ENCODE data around the gene ZNF610. TPM values are rescaled to one million over a fixed set of nuclear protein-coding genes. Genes with fewer than 3 reads are reported as not detected.
"Not testable (repeated sequence)": the region's sequence is repeated elsewhere in the genome, so short reads cannot be mapped to it uniquely, and the experiment has no call there.

Gene ZNF610
- 1 to 10 TPM; 3.3 to 3.9 TPM for total RNA-seq

GRCh38 chr19:52336117-52336790 lies at the start of gene ZNF610:
ZNF610 (plus strand) TSS chr19:52336243; CDS start chr19:52349173, 12,930 bp downstream.
- DNase-seq: peak; percentile 96
- POLR2A ChIA-PET: interaction anchor here (0.8 to 2.2 kb wide), 4 partner anchors 29 to 823 kb away, joined by 3 to 15 read pairs (median 3); partner anchors contain the start of genes ZNF347 and ZNF880
- peak; percentile 94 for ATAC-seq (ENCODE audit: low read depth)
- Mint-ChIP-seq H3K9me3 (peaks cover 19% of the 10 kb centered on the region), H3K36me3 (peaks cover 28% of the 10 kb centered on the region), H3K4me3 (peak within 1 kb of the TSS; percentile 91), H3K27me3 (no peaks in the 10 kb centered on the region), H3K27ac (peak within 1 kb of the TSS; percentile 95), H3K4me1 (peaks cover 11% of the 10 kb centered on the region)

DNA sequence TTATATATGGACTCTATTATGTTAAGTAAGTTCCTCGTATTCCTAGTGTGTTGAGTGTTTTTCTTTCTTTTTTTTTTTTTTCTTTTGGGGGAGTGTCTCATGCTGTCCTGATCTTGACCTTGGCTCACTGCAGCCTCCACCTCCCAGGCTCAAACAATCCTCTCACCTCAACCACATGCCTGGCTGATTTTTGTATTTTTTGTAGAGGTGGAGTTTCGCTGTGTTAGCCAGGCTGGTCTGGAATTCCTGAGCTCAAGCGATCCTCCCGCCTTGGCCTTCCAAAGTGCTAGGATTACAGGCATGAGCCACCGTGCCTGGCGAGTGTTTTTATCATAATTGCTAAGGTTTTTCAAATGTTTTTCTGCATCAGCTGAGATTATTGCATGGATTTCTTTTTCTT lies 49.8 kb upstream of the ZNF610 start:
- no peaks in the 10 kb centered on the region for H3K27me3 Mint-ChIP-seq
- ATAC-seq (ENCODE audit: low read depth): no peak

DNA sequence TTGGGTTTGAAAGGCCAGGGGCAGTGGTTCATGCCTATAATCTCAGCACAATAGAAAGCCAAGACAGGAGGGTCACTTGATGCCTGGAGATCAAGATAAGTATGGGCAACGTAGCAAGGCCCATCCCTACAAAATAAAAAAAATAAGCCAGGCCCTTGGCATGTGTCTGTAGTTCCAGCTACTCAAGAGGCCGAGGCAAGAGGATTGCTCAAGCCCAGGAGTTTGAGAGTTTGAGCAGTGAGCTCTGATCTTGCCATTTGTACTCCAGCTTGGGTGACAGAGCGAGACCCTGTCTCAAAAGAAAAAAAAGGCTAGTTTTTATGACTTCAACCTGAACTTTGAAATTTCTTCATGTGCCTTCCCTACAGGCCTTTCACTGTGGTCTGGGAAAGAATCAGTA lies 44.3 kb upstream of the ZNF610 start:
- Mint-ChIP-seq H3K9me3 (peaks cover 37% of the 10 kb centered on the region), H3K36me3 (peaks cover 65% of the 10 kb centered on the region), H3K4me3 (no peak overlapping the region), H3K4me1 (peaks cover 2% of the 10 kb centered on the region), H3K27me3 (no peaks in the 10 kb centered on the region), H3K27ac (no peak overlapping the region)
- POLR2A ChIA-PET: no interaction called here
- DNase-seq (no peak), ATAC-seq (ENCODE audit: low read depth) (no peak)

More for the DNA sequence above, 49.8 kb upstream of the ZNF610 start:
- Mint-ChIP-seq H3K36me3 (peaks cover 91% of the 10 kb centered on the region), H3K27ac (no peak overlapping the region), H3K4me3 (no peak overlapping the region), H3K9me3 (peaks cover 48% of the 10 kb centered on the region), H3K4me1 (no peaks in the 10 kb centered on the region)
- POLR2A ChIA-PET: no interaction called here
- no peak for DNase-seq

DNA sequence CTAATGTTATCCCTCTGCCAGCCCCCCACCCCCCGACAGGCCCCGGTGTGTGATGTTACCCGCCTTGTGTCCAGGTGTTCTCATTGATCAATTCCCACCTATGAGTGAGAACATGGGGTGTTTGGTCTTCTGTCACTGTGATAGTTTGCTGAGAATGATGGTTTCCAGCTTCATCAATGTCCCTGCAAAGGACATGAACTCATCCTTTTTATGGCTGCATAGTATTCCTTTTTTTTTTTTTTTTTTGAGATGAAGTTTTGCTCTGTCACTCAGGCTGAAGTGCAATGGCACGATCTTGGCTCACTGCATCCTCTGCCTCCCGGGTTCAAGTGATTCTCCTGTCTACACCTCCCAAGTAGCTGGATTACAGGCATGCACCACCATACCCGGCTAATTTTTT lies 43.1 kb upstream of the ZNF610 start:
- not testable (repeated sequence) for H3K27me3 Mint-ChIP-seq; H3K4me3 Mint-ChIP-seq; DNase-seq; ATAC-seq (ENCODE audit: low read depth); H3K27ac Mint-ChIP-seq
- H3K36me3 Mint-ChIP-seq: peaks cover 62% of the 10 kb centered on the region
- H3K9me3 Mint-ChIP-seq: peaks cover 36% of the 10 kb centered on the region
- POLR2A ChIA-PET: interaction anchor here (0.7 kb wide), 1 partner anchor 287 kb away, joined by 5 read pairs; no protein-coding TSS in a partner anchor
- peaks cover 10% of the 10 kb centered on the region for H3K4me1 Mint-ChIP-seq

DNA sequence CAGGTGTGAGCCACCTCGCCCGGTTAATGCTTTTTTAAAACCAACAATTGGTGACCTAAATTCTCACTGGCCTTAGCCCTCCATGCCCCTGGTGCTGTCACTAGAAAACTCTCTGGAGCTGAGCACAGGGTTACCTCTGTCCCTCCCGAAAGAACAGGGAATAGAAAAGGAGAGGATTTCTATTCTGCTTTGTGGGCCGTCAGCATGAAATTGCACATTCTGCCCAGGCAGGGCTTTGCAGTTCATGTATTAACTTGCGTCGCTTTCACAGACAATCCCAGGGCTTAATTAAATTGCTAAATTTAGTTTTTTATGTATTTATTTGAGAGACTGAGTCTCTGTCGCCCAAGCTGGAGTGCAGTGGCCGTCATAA lies 39.7 kb upstream of the ZNF610 start:
- ATAC-seq (ENCODE audit: low read depth) (no peak), DNase-seq (no peak)
- Mint-ChIP-seq H3K36me3 (peaks cover 68% of the 10 kb centered on the region), H3K4me1 (peaks cover 15% of the 10 kb centered on the region), H3K4me3 (peak overlapping the region; percentile 82), H3K27me3 (no peaks in the 10 kb centered on the region), H3K27ac (peak overlapping the region; percentile 74), H3K9me3 (peaks cover 37% of the 10 kb centered on the region)
- POLR2A ChIA-PET: interaction anchor here (0.6 to 1.3 kb wide), 4 partner anchors 14 to 666 kb away, joined by 3 to 7 read pairs (median 4); partner anchors contain the start of gene PPP2R1A

- no peaks in the 10 kb centered on the region for H3K27me3 Mint-ChIP-seq
- H3K36me3 Mint-ChIP-seq: peaks cover 68% of the 10 kb centered on the region
- peaks cover 15% of the 10 kb centered on the region for H3K4me1 Mint-ChIP-seq
- H3K4me3 Mint-ChIP-seq: peak within 1 kb of the TSS; percentile 88
- DNase-seq: peak; percentile 87
- POLR2A ChIA-PET: interaction anchor here (0.6 to 1.3 kb wide), 2 partner anchors 18 to 108 kb away, joined by 3 to 7 read pairs; partner anchors contain the start of gene PPP2R1A
- peak; percentile 95 for ATAC-seq (ENCODE audit: low read depth)
- H3K9me3 Mint-ChIP-seq: peaks cover 42% of the 10 kb centered on the region
- peak within 1 kb of the TSS; percentile 96 for H3K27ac Mint-ChIP-seq
These were observed 39.1 kb upstream of the ZNF610 start, which contains the start of gene ZNF480 for GRCh38 chr19:52296773-52297600. ZNF480 (plus strand) TSS chr19:52297169; CDS start chr19:52300413, 3,244 bp downstream.

- Mint-ChIP-seq H3K27me3 (no peaks in the 10 kb centered on the region), H3K36me3 (peaks cover 70% of the 10 kb centered on the region), H3K4me3 (peak overlapping the region; percentile 88), H3K9me3 (peaks cover 41% of the 10 kb centered on the region), H3K27ac (peak overlapping the region; percentile 96), H3K4me1 (peaks cover 15% of the 10 kb centered on the region)
- POLR2A ChIA-PET: interaction anchor here (0.6 kb wide), 1 partner anchor 79 kb away, joined by 4 read pairs; no protein-coding TSS in a partner anchor
- DNase-seq (no peak), ATAC-seq (ENCODE audit: low read depth) (no peak)
These were observed 38.3 kb upstream of the ZNF610 start for GRCh38 chr19:52297601-52298364.

DNA sequence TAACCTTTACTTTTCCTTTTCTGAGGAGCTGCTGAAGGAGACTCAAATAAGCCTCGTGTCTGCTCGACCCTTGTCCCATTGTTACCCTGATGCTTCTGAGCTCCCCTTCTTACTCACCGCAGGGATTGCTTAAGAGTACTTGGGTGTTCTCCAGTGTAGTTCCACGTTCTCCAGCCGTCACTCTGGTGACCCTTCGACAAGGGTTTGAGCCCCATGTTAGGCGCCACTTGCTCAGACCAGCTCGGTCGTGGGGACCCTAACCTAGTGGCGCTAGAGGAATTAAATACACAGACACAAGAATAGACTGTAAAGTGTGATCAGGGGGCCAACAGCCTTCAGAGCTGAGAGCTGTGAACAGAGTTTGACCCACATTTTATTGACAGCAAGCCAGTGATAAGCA lies 28.8 kb upstream of the ZNF610 start:
- Mint-ChIP-seq H3K27me3 (no peaks in the 10 kb centered on the region), H3K9me3 (peaks cover 44% of the 10 kb centered on the region), H3K27ac (no peak overlapping the region), H3K4me3 (no peak overlapping the region), H3K4me1 (no peaks in the 10 kb centered on the region), H3K36me3 (peaks cover 85% of the 10 kb centered on the region)
- POLR2A ChIA-PET: interaction anchor here (0.9 to 1.0 kb wide), 2 partner anchors 29 to 231 kb away, joined by 3 read pairs; partner anchors contain the start of gene ZNF610
- no peak for DNase-seq
- ATAC-seq (ENCODE audit: low read depth): no peak

- no peak for ATAC-seq (ENCODE audit: low read depth)
- H3K27me3 Mint-ChIP-seq: no peaks in the 10 kb centered on the region
- H3K9me3 Mint-ChIP-seq: peaks cover 45% of the 10 kb centered on the region
- no peak overlapping the region for H3K27ac Mint-ChIP-seq
- H3K36me3 Mint-ChIP-seq: peaks cover 62% of the 10 kb centered on the region
- POLR2A ChIA-PET: no interaction called here
- H3K4me1 Mint-ChIP-seq: no peaks in the 10 kb centered on the region
- no peak for DNase-seq
- H3K4me3 Mint-ChIP-seq: no peak overlapping the region
These were observed 13.6 kb upstream of the ZNF610 start for GRCh38 chr19:52322429-52322828.

GRCh38 chr19:52331757-52332156 lies 4.3 kb upstream of the ZNF610 start:
- peaks cover 20% of the 10 kb centered on the region for H3K9me3 Mint-ChIP-seq
- peaks cover 4% of the 10 kb centered on the region for H3K4me1 Mint-ChIP-seq
- no peak overlapping the region for H3K4me3 Mint-ChIP-seq
- H3K27ac Mint-ChIP-seq: no peak overlapping the region
- POLR2A ChIA-PET: no interaction called here
- peaks cover 9% of the 10 kb centered on the region for H3K36me3 Mint-ChIP-seq
- H3K27me3 Mint-ChIP-seq: no peaks in the 10 kb centered on the region
- ATAC-seq (ENCODE audit: low read depth) (no peak), DNase-seq (no peak)

DNA sequence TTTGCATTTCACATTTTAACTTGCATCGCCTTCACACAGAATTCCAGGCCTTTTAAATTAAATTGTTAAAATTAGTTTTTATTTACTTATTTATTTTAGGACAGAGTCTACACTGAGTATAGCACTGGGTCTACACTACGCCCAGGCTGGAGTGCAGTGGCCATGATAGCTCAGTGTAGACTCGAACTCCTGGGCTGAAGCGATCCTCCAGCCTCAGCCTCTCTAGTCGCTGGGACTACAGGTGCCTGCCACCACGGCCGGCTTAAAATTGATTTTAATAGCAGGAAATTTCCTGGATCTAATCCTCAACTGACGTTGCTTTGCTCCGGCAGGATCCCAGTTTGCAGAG lies 301 bp upstream of the ZNF610 start:
- Mint-ChIP-seq H3K27ac (peak overlapping the region; percentile 95), H3K27me3 (no peaks in the 10 kb centered on the region), H3K4me3 (peak overlapping the region; percentile 91), H3K4me1 (peaks cover 11% of the 10 kb centered on the region), H3K36me3 (peaks cover 28% of the 10 kb centered on the region), H3K9me3 (peaks cover 21% of the 10 kb centered on the region)
- peak; percentile 55 for ATAC-seq (ENCODE audit: low read depth)
- POLR2A ChIA-PET: interaction anchor here (1.0 to 2.2 kb wide), 3 partner anchors 29 to 823 kb away, joined by 3 to 15 read pairs (median 3); partner anchors contain the start of genes ZNF347 and ZNF880
- no peak for DNase-seq

GRCh38 chr19:52336791-52337381 lies 843 bp downstream of the ZNF610 start:
- Mint-ChIP-seq H3K36me3 (peaks cover 26% of the 10 kb centered on the region), H3K4me1 (peaks cover 11% of the 10 kb centered on the region), H3K27me3 (no peaks in the 10 kb centered on the region), H3K4me3 (peak overlapping the region; percentile 91), H3K27ac (peak overlapping the region; percentile 95), H3K9me3 (peaks cover 16% of the 10 kb centered on the region)
- ATAC-seq (ENCODE audit: low read depth): no peak
- no peak for DNase-seq
- POLR2A ChIA-PET: interaction anchor here (0.8 to 2.2 kb wide), 3 partner anchors 30 to 75 kb away, joined by 3 to 15 read pairs (median 3); partner anchors contain the start of gene ZNF880

Data from activated naive CD8-positive, alpha-beta T cell treated with anti-CD3 and anti-CD28 coated beads, Interleukin-2, amount 10 ng/mL, durations not matched to agents 7 days and 5 days (primary cell).